Activated T-cell treated with anti-CD3 and anti-CD28 coated beads, Interleukin-2, amount 50 U/mL, for 72 hours (primary cell): Measurements from ENCODE around the gene MERTK. TPM values are rescaled to one million over a fixed set of nuclear protein-coding genes. Genes with fewer than 3 reads are reported as not detected.
A peak's percentile ranks its signal among the peaks of the same experiment; 100 is the strongest.

ENCODE experiments used
- ATAC-seq, 2 donors: fragments of 150-1000 bp; cut with Tn5 transposase; replicated peaks in 1 of 2; 2 replicates each; pipeline ENCODE4 v1.10.0; 2021; ENCODE audit warnings: moderate library complexity in 2 of 2, mild to moderate bottlenecking in 1 of 2
- DNase-seq, 2 donors: peaks; one replicate each; pipeline ENCODE4 v3.0.0; 2021 to 2022; ENCODE audit warnings: mixed read lengths in 1 of 2
- H3K27ac Mint-ChIP-seq: one replicate; pipeline ENCODE4 v1.8.0; 2022; ENCODE audit warnings: mild to moderate bottlenecking, moderate library complexity, mixed read lengths
- H3K27me3 Mint-ChIP-seq: one replicate; pipeline ENCODE4 v1.8.0; 2022; ENCODE audit warnings: low read depth, mixed read lengths
- H3K36me3 Mint-ChIP-seq, 2 donors: one replicate each; pipeline ENCODE4 v1.8.0; 2022; ENCODE audit warnings: mixed read lengths in 2 of 2, mild to moderate bottlenecking in 1 of 2; ENCODE audit not compliant: insufficient read depth in 2 of 2
- H3K4me1 Mint-ChIP-seq: one replicate; pipeline ENCODE4 v1.8.0; 2022; ENCODE audit warnings: low read depth, mixed read lengths
- H3K4me3 Mint-ChIP-seq, 2 donors: one replicate each; pipeline ENCODE4 v1.8.0; 2022; ENCODE audit warnings: mild to moderate bottlenecking in 2 of 2, mixed read lengths in 2 of 2, moderate library complexity in 2 of 2
- H3K9me3 Mint-ChIP-seq, 2 donors: one replicate each; pipeline ENCODE4 v1.8.0; 2022; ENCODE audit warnings: mixed read lengths in 2 of 2
- total RNA-seq, 2 donors: library from RNA; stranded (reverse); gene quantifications; one replicate each; pipeline ENCODE4 v1.2.3, GENCODE V29; 2022

Gene MERTK
- total RNA-seq, 2 donors from 2014 or later = 2.0 to 3.0 TPM

DNA sequence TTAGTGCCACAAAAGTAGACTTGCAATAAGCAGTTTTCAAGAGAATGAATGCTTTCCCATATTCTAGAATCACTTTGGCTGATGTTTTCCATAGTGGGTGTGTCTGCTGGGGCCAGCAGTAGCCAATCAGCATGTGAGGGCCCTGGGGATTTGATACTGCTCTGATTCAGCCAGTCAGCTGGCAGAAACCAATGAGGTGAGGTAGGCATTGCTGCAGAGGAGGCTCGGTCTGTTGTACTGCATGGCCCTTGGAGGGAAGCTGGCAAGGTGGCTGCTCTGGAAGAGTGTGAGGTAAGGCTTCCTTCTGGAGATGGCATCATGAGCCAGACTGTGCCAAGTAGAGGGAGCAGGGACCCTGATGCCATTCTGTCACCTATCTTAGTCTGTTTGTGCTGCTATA is 179.4 kb downstream of the MERTK start:
- Mint-ChIP-seq H3K36me3 (peaks cover 18 to 25% of the 10 kb centered on the region in 2 donors), H3K4me3 (no peak overlapping the region), H3K4me1 (peaks cover 37% of the 10 kb centered on the region), H3K27ac (peak overlapping the region; percentile 56), H3K27me3 (no peaks in the 10 kb centered on the region), H3K9me3 (peaks cover 5 to 7% of the 10 kb centered on the region in 2 donors)
- DNase-seq = no peak
- ATAC-seq = no peak

Other genes starting within 250 kb of the MERTK start
- gene ANAPC1, start 14.4 kb upstream of the MERTK start, total RNA-seq = 10 to 100 TPM; 89.9 to 92.8 TPM
- gene TMEM87B, start 156.7 kb downstream of the MERTK start, total RNA-seq = 10 to 100 TPM; 31.2 to 36.4 TPM
- gene FBLN7, start 239.8 kb downstream of the MERTK start, total RNA-seq = 10 to 100 TPM; 22.3 to 30.6 TPM